SK-N-SH (cell line): ENCODE data around the gene DIPK1A. TPM values are rescaled to one million over a fixed set of nuclear protein-coding genes. Genes with fewer than 3 reads are reported as not detected.

ENCODE experiments used
- CTCF ChIA-PET: fragments of 300-600, 350-600 bp; formaldehyde crosslinking; extraction: SDS; loops from one replicate; lab custom pipeline; 2021; lab: Yijun Ruan, JAX
- POLR2A ChIA-PET: fragments of 350-600 bp; sonication (Branson Sonifier 250); formaldehyde crosslinking; extraction: SDS; loops from one replicate; lab custom pipeline; 2020; ENCODE audit warnings: antibody characterized with exemption, inconsistent platforms; lab: Yijun Ruan, JAX
- DNase-seq: peaks from one replicate; pipeline ENCODE4 v3.0.0; 2012
- H2AFZ ChIP-seq: fragments of 200-600 bp; sonication (generic); 2 replicates; pipeline ENCODE4 v1.8.1; 2016; ENCODE audit warnings: antibody characterized with exemption, mild to moderate bottlenecking, low read depth
- H3F3A ChIP-seq: fragments of 200-600 bp; sonication (generic); replicated peaks from 2 replicates; pipeline ENCODE3; 2016; ENCODE audit warnings: antibody characterized with exemption, mild to moderate bottlenecking; ENCODE audit not compliant: insufficient read depth
- H3K27ac ChIP-seq, 2 experiments: fragments of 200-500 bp in 1 of 2; fragments of 200-600 bp in 1 of 2; sonication (Bioruptor generic) in 1 of 2; sonication (generic), shearing (Covaris generic) in 1 of 2; 2 replicates each; pipeline versions ENCODE4 v1.5.1 to v1.6.1; 2014 to 2016; ENCODE audit warnings: low read depth in 2 of 2, inconsistent platforms in 1 of 2, low read length in 1 of 2, mild to moderate bottlenecking in 1 of 2, mixed read lengths in 1 of 2
- H3K27me3 ChIP-seq: fragments of 200-600 bp; sonication (generic), shearing (Covaris generic); 2 replicates; pipeline ENCODE4 v1.6.1; 2016; ENCODE audit warnings: mixed run types; ENCODE audit not compliant: insufficient read depth
- H3K36me3 ChIP-seq, 2 experiments: fragments of 200-500 bp in 1 of 2; fragments of 200-600 bp in 1 of 2; sonication (Bioruptor generic) in 1 of 2; sonication (generic) in 1 of 2; replicated peaks in 1 of 2; 2 replicates each; pipeline versions ENCODE3 to v1.5.1; 2014 to 2016; ENCODE audit warnings: low read length in 1 of 2, mild to moderate bottlenecking in 1 of 2; ENCODE audit not compliant: insufficient read depth in 2 of 2, control insufficient read depth in 1 of 2
- H3K4me1 ChIP-seq, 2 experiments: fragments of 200-500 bp in 1 of 2; fragments of 200-600 bp in 1 of 2; sonication (Bioruptor generic) in 1 of 2; sonication (generic), shearing (Covaris generic) in 1 of 2; 2 replicates each; pipeline versions ENCODE4 v1.5.1 to v1.6.1; 2014 to 2016; ENCODE audit warnings: low read depth in 1 of 2, low read length in 1 of 2, mixed run types in 1 of 2; ENCODE audit not compliant: insufficient read depth in 2 of 2, control insufficient read depth in 1 of 2
- H3K4me2 ChIP-seq: fragments of 200-600 bp; sonication (generic), shearing (Covaris generic); 2 replicates; pipeline ENCODE4 v1.6.1; 2017; ENCODE audit warnings: mixed run types
- H3K4me3 ChIP-seq, 2 experiments: fragments of 200-500 bp in 1 of 2; fragments of 200-600 bp in 1 of 2; sonication (Bioruptor generic) in 1 of 2; sonication (generic), shearing (Covaris generic) in 1 of 2; 2 replicates each; pipeline versions ENCODE4 v1.5.1 to v1.8.1; 2014 to 2016; ENCODE audit warnings: low read depth in 2 of 2, inconsistent platforms in 1 of 2, low read length in 1 of 2, mild to moderate bottlenecking in 1 of 2, mixed read lengths in 1 of 2, moderate library complexity in 1 of 2
- H3K79me2 ChIP-seq: fragments of 200-600 bp; sonication (generic); 2 replicates; pipeline ENCODE4 v1.8.1; 2017; ENCODE audit warnings: mild to moderate bottlenecking; ENCODE audit not compliant: insufficient read depth
- H3K9ac ChIP-seq: fragments of 200-600 bp; sonication (generic); 2 replicates; pipeline ENCODE4 v1.6.1; 2017; ENCODE audit warnings: mixed run types
- H3K9me2 ChIP-seq: fragments of 200-600 bp; sonication (generic); 2 replicates; pipeline ENCODE4 v1.6.1; 2017; ENCODE audit warnings: mixed run types
- H3K9me3 ChIP-seq: fragments of 200-600 bp; sonication (generic); 2 replicates; pipeline ENCODE4 v1.6.1; 2017; ENCODE audit warnings: mixed run types, mild to moderate bottlenecking, moderate library complexity
- H4K20me1 ChIP-seq: fragments of 200-600 bp; sonication (generic); 2 replicates; pipeline ENCODE4 v1.6.1; 2017; ENCODE audit warnings: mild to moderate bottlenecking, mixed run types; ENCODE audit not compliant: insufficient read depth
- CHD2 ChIP-seq: fragments of 150-350 bp; IDR thresholded peaks from 2 replicates; pipeline ENCODE4 v1.6.1; 2018; ENCODE audit warnings: low read length; ENCODE audit not compliant: partially characterized antibody
- EP300 ChIP-seq, 2 experiments: IDR thresholded peaks; 2 replicates each; pipeline versions ENCODE4 v1.4.0 to v1.6.1; 2012; ENCODE audit warnings: borderline replicate concordance in 1 of 2, low read depth in 1 of 2, low read length in 1 of 2
- EZH2phosphoT487 ChIP-seq: fragments of 200-600 bp; sonication (generic); IDR thresholded peaks from 2 replicates; pipeline ENCODE4 v1.6.1; 2017; ENCODE audit warnings: low read depth, mixed run types, mild to moderate bottlenecking, antibody characterized with exemption, moderate library complexity, borderline replicate concordance
- FOXM1 ChIP-seq: IDR thresholded peaks from 2 replicates; pipeline ENCODE4 v1.4.0; 2012; ENCODE audit warnings: low read depth, mild to moderate bottlenecking
- MXI1 ChIP-seq: IDR thresholded peaks from 2 replicates; pipeline ENCODE4 v1.6.1; 2012; ENCODE audit warnings: mild to moderate bottlenecking, low read depth, low read length, improper control_type of control experiment
- RAD21 ChIP-seq: IDR thresholded peaks from 2 replicates; pipeline ENCODE4 v1.6.1; 2012; ENCODE audit warnings: mild to moderate bottlenecking, low read length
- RCOR1 ChIP-seq: fragments of 150-350 bp; IDR thresholded peaks from 2 replicates; pipeline ENCODE4 v1.6.1; 2017; ENCODE audit warnings: antibody characterized with exemption, low read length
- SMC3 ChIP-seq: IDR thresholded peaks from 2 replicates; pipeline ENCODE4 v1.6.1; 2012; ENCODE audit warnings: low read depth, low read length, improper control_type of control experiment
- TCF12 ChIP-seq: IDR thresholded peaks from 2 replicates; pipeline ENCODE4 v1.4.0; 2012
- WGBS: methylation state at CpG from one replicate; pipeline ENCODE4 v1.1.6; 2017; ENCODE audit warnings: low lambda C conversion rate; 5-methylcytosine and 5-hydroxymethylcytosine counted together
- polyA plus RNA-seq, 3 experiments: library from polyadenylated mRNA; depleted of rRNA; stranded (reverse); fragments of >200 nt; gene quantifications; 2 replicates each; pipeline ENCODE4 v1.2.3, GENCODE V29; 2012
- TF ChIP-seq, protein P1 (sequence below): fragments of 200-600 bp; sonication (generic); IDR thresholded peaks from 2 replicates; pipeline ENCODE4 v1.6.1; 2017; ENCODE audit warnings: antibody characterized with exemption, mild to moderate bottlenecking, moderate library complexity
- TF ChIP-seq, protein P2 (sequence below): fragments of 150-350 bp; IDR thresholded peaks from 2 replicates; pipeline ENCODE4 v1.6.1; 2016; ENCODE audit warnings: mild to moderate bottlenecking, low read depth, low read length
- TF ChIP-seq, protein P3 (sequence below): IDR thresholded peaks from 2 replicates; pipeline ENCODE4 v1.4.0; 2012; ENCODE audit warnings: low read depth
- TF ChIP-seq, protein P4 (sequence below): IDR thresholded peaks from 2 replicates; pipeline ENCODE4 v1.4.0; 2012; ENCODE audit warnings: low read depth, borderline replicate concordance

Gene DIPK1A
- polyA plus RNA-seq, 1 of the 3 experiments (the other 2 are of a cell fraction): 3.4 TPM

DNA sequence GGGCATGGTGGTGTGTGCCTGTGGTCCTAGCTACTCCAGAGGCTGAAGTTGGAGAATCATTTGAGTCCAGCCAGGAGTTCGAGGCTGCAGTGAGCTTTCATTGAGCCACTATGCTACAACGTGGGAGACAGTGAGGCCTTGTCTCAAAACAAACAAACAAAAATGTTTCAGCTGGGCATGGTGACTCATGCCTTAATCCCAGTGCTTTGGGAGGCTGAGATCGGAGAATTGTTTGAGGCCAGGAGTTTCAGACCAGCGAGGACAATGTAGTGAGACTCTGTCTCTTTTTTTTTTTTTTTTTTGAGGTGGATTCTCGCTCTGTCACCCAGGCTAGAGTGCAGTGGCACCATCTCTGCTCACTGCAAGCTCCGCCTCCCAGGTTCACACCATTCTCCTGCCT lies 134.5 kb downstream of the DIPK1A start:
- Histone ChIP-seq H3K9me3 (no peaks in the 10 kb centered on the region), H2AFZ (no peak overlapping the region), H3F3A (peaks cover 3% of the 10 kb centered on the region), H3K36me3 (no peaks in the 10 kb centered on the region), H3K79me2 (no peaks in the 10 kb centered on the region), H3K4me1 (peaks cover 0 to 2% of the 10 kb centered on the region in 2 experiments; a peak in 1 of 4 replicates), H3K9ac (no peak overlapping the region), H3K27ac (no peak overlapping the region), H4K20me1 (no peaks in the 10 kb centered on the region), H3K27me3 (no peaks in the 10 kb centered on the region), H3K9me2 (no peaks in the 10 kb centered on the region), H3K4me2 (no peak overlapping the region), H3K4me3 (no peak overlapping the region)
- TF ChIP-seq, protein P1, sequence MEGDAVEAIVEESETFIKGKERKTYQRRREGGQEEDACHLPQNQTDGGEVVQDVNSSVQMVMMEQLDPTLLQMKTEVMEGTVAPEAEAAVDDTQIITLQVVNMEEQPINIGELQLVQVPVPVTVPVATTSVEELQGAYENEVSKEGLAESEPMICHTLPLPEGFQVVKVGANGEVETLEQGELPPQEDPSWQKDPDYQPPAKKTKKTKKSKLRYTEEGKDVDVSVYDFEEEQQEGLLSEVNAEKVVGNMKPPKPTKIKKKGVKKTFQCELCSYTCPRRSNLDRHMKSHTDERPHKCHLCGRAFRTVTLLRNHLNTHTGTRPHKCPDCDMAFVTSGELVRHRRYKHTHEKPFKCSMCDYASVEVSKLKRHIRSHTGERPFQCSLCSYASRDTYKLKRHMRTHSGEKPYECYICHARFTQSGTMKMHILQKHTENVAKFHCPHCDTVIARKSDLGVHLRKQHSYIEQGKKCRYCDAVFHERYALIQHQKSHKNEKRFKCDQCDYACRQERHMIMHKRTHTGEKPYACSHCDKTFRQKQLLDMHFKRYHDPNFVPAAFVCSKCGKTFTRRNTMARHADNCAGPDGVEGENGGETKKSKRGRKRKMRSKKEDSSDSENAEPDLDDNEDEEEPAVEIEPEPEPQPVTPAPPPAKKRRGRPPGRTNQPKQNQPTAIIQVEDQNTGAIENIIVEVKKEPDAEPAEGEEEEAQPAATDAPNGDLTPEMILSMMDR: no peak
- TF ChIP-seq, protein P2, sequence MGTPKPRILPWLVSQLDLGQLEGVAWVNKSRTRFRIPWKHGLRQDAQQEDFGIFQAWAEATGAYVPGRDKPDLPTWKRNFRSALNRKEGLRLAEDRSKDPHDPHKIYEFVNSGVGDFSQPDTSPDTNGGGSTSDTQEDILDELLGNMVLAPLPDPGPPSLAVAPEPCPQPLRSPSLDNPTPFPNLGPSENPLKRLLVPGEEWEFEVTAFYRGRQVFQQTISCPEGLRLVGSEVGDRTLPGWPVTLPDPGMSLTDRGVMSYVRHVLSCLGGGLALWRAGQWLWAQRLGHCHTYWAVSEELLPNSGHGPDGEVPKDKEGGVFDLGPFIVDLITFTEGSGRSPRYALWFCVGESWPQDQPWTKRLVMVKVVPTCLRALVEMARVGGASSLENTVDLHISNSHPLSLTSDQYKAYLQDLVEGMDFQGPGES: no peak
- TF ChIP-seq, protein P3, sequence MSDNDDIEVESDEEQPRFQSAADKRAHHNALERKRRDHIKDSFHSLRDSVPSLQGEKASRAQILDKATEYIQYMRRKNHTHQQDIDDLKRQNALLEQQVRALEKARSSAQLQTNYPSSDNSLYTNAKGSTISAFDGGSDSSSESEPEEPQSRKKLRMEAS: no peak
- TF ChIP-seq SMC3 (no peak), FOXM1 (no peak), TCF12 (no peak), EZH2phosphoT487 (no peak), CHD2 (no peak), EP300 (IDR thresholded peaks at IDR 0.05; ENCODE audit: borderline replicate concordance in 1 of 2, low read depth in 1 of 2, low read length in 1 of 2) (no peak), RCOR1 (no peak), RAD21 (no peak), MXI1 (no peak)
- TF ChIP-seq, protein P4, sequence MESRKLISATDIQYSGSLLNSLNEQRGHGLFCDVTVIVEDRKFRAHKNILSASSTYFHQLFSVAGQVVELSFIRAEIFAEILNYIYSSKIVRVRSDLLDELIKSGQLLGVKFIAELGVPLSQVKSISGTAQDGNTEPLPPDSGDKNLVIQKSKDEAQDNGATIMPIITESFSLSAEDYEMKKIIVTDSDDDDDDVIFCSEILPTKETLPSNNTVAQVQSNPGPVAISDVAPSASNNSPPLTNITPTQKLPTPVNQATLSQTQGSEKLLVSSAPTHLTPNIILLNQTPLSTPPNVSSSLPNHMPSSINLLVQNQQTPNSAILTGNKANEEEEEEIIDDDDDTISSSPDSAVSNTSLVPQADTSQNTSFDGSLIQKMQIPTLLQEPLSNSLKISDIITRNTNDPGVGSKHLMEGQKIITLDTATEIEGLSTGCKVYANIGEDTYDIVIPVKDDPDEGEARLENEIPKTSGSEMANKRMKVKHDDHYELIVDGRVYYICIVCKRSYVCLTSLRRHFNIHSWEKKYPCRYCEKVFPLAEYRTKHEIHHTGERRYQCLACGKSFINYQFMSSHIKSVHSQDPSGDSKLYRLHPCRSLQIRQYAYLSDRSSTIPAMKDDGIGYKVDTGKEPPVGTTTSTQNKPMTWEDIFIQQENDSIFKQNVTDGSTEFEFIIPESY: no peak
- WGBS: 76% methylated on average over 6 of the region's 6 CpGs
- CTCF ChIA-PET: no interaction called here
- POLR2A ChIA-PET: no interaction called here
- DNase-seq: no peak
